K562 (cell line): ENCODE measurements around the gene NRP2. TPM values are rescaled to one million over a fixed set of nuclear protein-coding genes. Genes with fewer than 3 reads are reported as not detected.

Experiments
- ATAC-seq: fragments of 200-7000 bp; cut with Tn5 transposase; 3 replicates; pipeline ENCODE4 v1.9.1; 2020; ENCODE audit warnings: moderate library complexity
- BruUV-seq: library from RNA; stranded (reverse); fragments of 400-500 nt; replicated peaks from 2 replicates; lab custom pipeline; 2021; lab: Mats Ljungman, UMichigan
- CTCF ChIA-PET: fragments of 300-600 bp; formaldehyde crosslinking; extraction: SDS; loops from one replicate; lab custom pipeline; 2021; ENCODE audit warnings: low intra/inter-chr PET ratio; lab: Yijun Ruan, JAX
- POLR2A ChIA-PET: fragments of 300-600, 350-650 bp; sonication (Branson Sonifier 250); formaldehyde crosslinking; extraction: SDS; loops from one replicate; lab custom pipeline; 2021; ENCODE audit warnings: antibody characterized with exemption, inconsistent platforms; lab: Yijun Ruan, JAX
- DNase-seq, 4 experiments: peaks; one replicate each; pipeline versions ENCODE4 v3.0.0 to v3.0.0-alpha.2; 2011 to 2018; ENCODE audit warnings: low spot score in 3 of 4, mixed read lengths in 3 of 4; ENCODE audit errors: extremely low read depth in 1 of 4
- FAIRE-seq: peaks from 2 replicates; lab custom pipeline; 2011; peaks lifted over from hg19 to GRCh38; lab: Jason Lieb, UNC
- H2AFZ ChIP-seq: 2 replicates; pipeline ENCODE4 v1.6.0; 2011; ENCODE audit warnings: low read depth, low read length, control low read depth, inconsistent platforms
- H3K27ac ChIP-seq: fragments of 200-600 bp; 3 replicates; pipeline ENCODE4 v1.8.0; 2011; ENCODE audit warnings: low read depth, mild to moderate bottlenecking, control low read depth, inconsistent platforms, low read length, moderate library complexity, mixed read lengths; ENCODE audit errors: extremely low read depth
- H3K27me3 ChIP-seq, 2 experiments: fragments of 300-600 bp in 1 of 2; 2 replicates in 1 of 2; 3 replicates in 1 of 2; pipeline versions ENCODE4 v1.6.0 to v1.8.0; 2011; ENCODE audit warnings: inconsistent platforms in 2 of 2, low read length in 2 of 2, mild to moderate bottlenecking in 1 of 2, mixed read lengths in 1 of 2, moderate library complexity in 1 of 2; ENCODE audit not compliant: control insufficient read depth in 2 of 2, insufficient read depth in 2 of 2
- H3K36me3 ChIP-seq: fragments of 300-600 bp; 3 replicates; pipeline ENCODE4 v1.8.0; 2011; ENCODE audit warnings: mild to moderate bottlenecking, low read length, inconsistent platforms; ENCODE audit not compliant: control insufficient read depth, insufficient read depth
- H3K4me1 ChIP-seq, 2 experiments: fragments of 200-600 bp in 1 of 2; replicated peaks in 1 of 2; 2 replicates in 1 of 2; 3 replicates in 1 of 2; pipeline versions ENCODE4 v1.5.1 to v1.8.0; 2011; ENCODE audit warnings: inconsistent platforms in 2 of 2, low read length in 2 of 2, mild to moderate bottlenecking in 1 of 2, mixed read lengths in 1 of 2, moderate library complexity in 1 of 2; ENCODE audit not compliant: control insufficient read depth in 2 of 2, insufficient read depth in 2 of 2
- H3K4me2 ChIP-seq: 2 replicates; pipeline ENCODE4 v1.6.1; 2011; ENCODE audit warnings: low read length, control low read depth, inconsistent platforms, mixed read lengths; ENCODE audit not compliant: insufficient read depth
- H3K4me3 ChIP-seq: fragments of 200-600 bp; sonication (generic), shearing (Covaris generic); 2 replicates; pipeline ENCODE4 v1.5.1; 2016; ENCODE audit warnings: control low read depth, inconsistent platforms
- H3K79me2 ChIP-seq: fragments of 200-600 bp; 3 replicates; pipeline ENCODE4 v1.8.0; 2011; ENCODE audit warnings: low read length, inconsistent platforms; ENCODE audit not compliant: control insufficient read depth, insufficient read depth
- H3K9ac ChIP-seq, 2 experiments: 2 replicates each; pipeline versions ENCODE4 v1.6.0 to v1.6.1; 2011; ENCODE audit warnings: low read depth in 2 of 2, low read length in 2 of 2, control low read depth in 1 of 2, inconsistent platforms in 1 of 2, mild to moderate bottlenecking in 1 of 2, mixed read lengths in 1 of 2; ENCODE audit not compliant: insufficient read depth in 1 of 2
- H3K9me1 ChIP-seq: one replicate; pipeline ENCODE4 v1.6.0; 2011; ENCODE audit warnings: inconsistent platforms, mild to moderate bottlenecking, low read length, moderate library complexity; ENCODE audit not compliant: control insufficient read depth, insufficient read depth
- H3K9me3 ChIP-seq: replicated peaks from 2 replicates; pipeline ENCODE4 v1.5.1; 2011; ENCODE audit warnings: low read depth, low read length, inconsistent platforms; ENCODE audit not compliant: control insufficient read depth, insufficient read depth
- H4K20me1 ChIP-seq: replicated peaks from 2 replicates; pipeline ENCODE4 v1.6.1; 2011; ENCODE audit warnings: low read length, inconsistent platforms, mixed read lengths; ENCODE audit not compliant: control insufficient read depth, insufficient read depth
- ATF7 ChIP-seq: fragments of 450-650 bp; IDR thresholded peaks from 2 replicates; pipeline ENCODE4 v1.7.1; 2014; ENCODE audit warnings: mild to moderate bottlenecking, moderate library complexity
- CHD1 ChIP-seq: fragments of 200-600 bp; sonication (generic); IDR thresholded peaks from one replicate; pipeline ENCODE4 v1.6.1; 2012; ENCODE audit warnings: mild to moderate bottlenecking, moderate library complexity, low read length, inconsistent platforms
- DDX20 ChIP-seq: fragments of 450-650 bp; IDR thresholded peaks from 2 replicates; pipeline ENCODE4 v1.6.1; 2016; ENCODE audit warnings: missing genetic modification characterization, low read depth, mild to moderate bottlenecking, missing compliant biosample characterization, moderate library complexity
- ESRRB ChIP-seq: fragments of 250-450 bp; sonication (Bioruptor Pico); IDR thresholded peaks from 2 replicates; pipeline ENCODE4 v1.5.0; 2020; ENCODE audit warnings: mild to moderate bottlenecking, moderate library complexity, borderline replicate concordance
- GABPA ChIP-seq: fragments of 200-800 bp; sonication (Bioruptor generic); conservative IDR thresholded peaks from 2 replicates; pipeline ENCODE4 v1.6.1; 2016; ENCODE audit warnings: low read depth, missing genetic modification characterization, missing compliant biosample characterization
- HLTF ChIP-seq: fragments of 450-650 bp; IDR thresholded peaks from 2 replicates; pipeline ENCODE4 v1.6.1; 2016
- IFI16 ChIP-seq: fragments of 250-450 bp; sonication (Bioruptor Pico); IDR thresholded peaks from 2 replicates; pipeline ENCODE4 v2.1.2; 2022; ENCODE audit warnings: mild to moderate bottlenecking, inconsistent platforms
- MLLT1 ChIP-seq, 2 experiments: fragments of 450-650 bp; IDR thresholded peaks; 2 replicates each; pipeline ENCODE4 v1.6.1; 2016
- NR2C2 ChIP-seq, 2 experiments: fragments of 200-800 bp in 1 of 2; sonication (Bioruptor generic) in 1 of 2; sonication (generic) in 1 of 2; formaldehyde crosslinking in 1 of 2; IDR thresholded peaks; 2 replicates each; pipeline versions ENCODE4 v1.6.1 to v1.8.0; 2016 to 2022; ENCODE audit warnings: mild to moderate bottlenecking in 1 of 2, missing compliant biosample characterization in 1 of 2, missing genetic modification characterization in 1 of 2, missing genetic modification reagents in 1 of 2
- SPI1 ChIP-seq: IDR thresholded peaks from 2 replicates; pipeline ENCODE4 v1.6.1; 2011; ENCODE audit warnings: low read depth, low read length, control low read depth, borderline replicate concordance
- SRSF7 ChIP-seq: fragments of 200-400 bp; formaldehyde crosslinking; optimal IDR thresholded peaks from 2 replicates; pipeline ENCODE3; 2017; ENCODE audit warnings: mild to moderate bottlenecking, low read depth, low read length
- ZBTB26 ChIP-seq: fragments of 450-650 bp; formaldehyde crosslinking; IDR thresholded peaks from 2 replicates; pipeline ENCODE4 v1.4.0; 2022; ENCODE audit warnings: missing genetic modification characterization
- ZBTB8A ChIP-seq: fragments of 450-650 bp; IDR thresholded peaks from 2 replicates; pipeline ENCODE4 v1.6.1; 2018; ENCODE audit warnings: mild to moderate bottlenecking, moderate library complexity; ENCODE audit not compliant: partially characterized antibody
- ZNF655 ChIP-seq: fragments of 250-450 bp; sonication (Bioruptor Pico); IDR thresholded peaks from 2 replicates; pipeline ENCODE4 v1.5.0; 2021
- WGBS: fragments of 100-300 bp; shearing (Covaris generic); methylation state at CpG from one replicate; pipeline ENCODE4 v1.1.6; 2016; ENCODE audit warnings: low coverage, mixed read lengths; ENCODE audit not compliant: insufficient coverage; ENCODE audit errors: missing lambda C conversion rate; 5-methylcytosine and 5-hydroxymethylcytosine counted together
- in situ Hi-C: fragments of 300-500 bp; cut with MboI; formaldehyde crosslinking; loops from 4 replicates; pipeline ENCODE4 v1.15.0; 2018; ENCODE audit warnings: inconsistent platforms, mixed read lengths
- intact Hi-C: fragments of 100-400 bp; cut with micrococcal nuclease; formaldehyde crosslinking; loops from 2 replicates; pipeline ENCODE4 v1.14.2; 2022
- polyA plus RNA-seq, 8 experiments: library from polyadenylated mRNA; depleted of rRNA in 4 of 8; stranded (reverse) in 5 of 8; unstranded in 3 of 8; fragments of >200 nt; fragmentation: Nextera tagmentation in 2 of 8; fragmentation: Illumina TruSeq in 1 of 8; extraction: Ambion mirVana in 2 of 8; extraction: Trizol in 1 of 8; gene quantifications; 2 replicates each; pipeline versions ENCODE4 v1.2.1 to v1.2.3, GENCODE V29; 2011 to 2014; ENCODE audit warnings: inconsistent platforms in 1 of 8, missing spikeins in 1 of 8
- total RNA-seq, 7 experiments: library from RNA; depleted of rRNA in 6 of 7; stranded (reverse); fragments of >200 nt in 6 of 7; fragmentation: Illumina TruSeq in 2 of 7; extraction: Trizol in 2 of 7; gene quantifications; 2 replicates each; pipeline versions ENCODE4 v1.2.1 to v1.2.3, GENCODE V29; 2011 to 2021; ENCODE audit warnings: low replicate concordance in 1 of 7

NRP2 gene
- total and polyA plus RNA-seq, 9 of the 15 experiments (the other 6 are each of a cell fraction or from before 2014, with no cell fraction given), result 0.05 to 0.31 (median 0.15) TPM; not detected in 5

GRCh38 chr2:205698286-205699268 is 16.3 kb downstream of the NRP2 start (continued):
- TF ChIP-seq MLLT1 (IDR thresholded peaks at IDR 0.05), result no peak

GRCh38 chr2:205699515-205700289 is 17.4 kb downstream of the NRP2 start:
- BruUV-seq, result no TSS peak
- H3K36me3 ChIP-seq, result no peaks in the 10 kb centered on the region
- no peaks in the 10 kb centered on the region for H4K20me1 ChIP-seq
- FAIRE-seq (no peak), DNase-seq (no peak), ATAC-seq (no peak)
- H3K27me3 ChIP-seq, result peaks cover 0 to 4% of the 10 kb centered on the region in 2 experiments; a peak in 1 of 5 replicates
- intact Hi-C loops (no loop called here), in situ Hi-C loops (loop anchor here (25.0 kb wide), 1 partner anchor 1437 kb away; no protein-coding TSS in a partner anchor)
- no peaks in the 10 kb centered on the region for H3K9me1 ChIP-seq
- no peaks in the 10 kb centered on the region for H3K9me3 ChIP-seq
- H3K4me1 ChIP-seq, result no peaks in the 10 kb centered on the region
- no peak overlapping the region for H3K9ac ChIP-seq
- ChIA-PET POLR2A (no interaction called here), CTCF (no interaction called here)
- no peak overlapping the region for H3K27ac ChIP-seq
- no peak overlapping the region for H2AFZ ChIP-seq
- no peak overlapping the region for H3K4me2 ChIP-seq
- 0% methylated on average over 4 of the region's 4 CpGs for WGBS
- H3K79me2 ChIP-seq, result no peaks in the 10 kb centered on the region
- no peak overlapping the region for H3K4me3 ChIP-seq
- no peak for TF ChIP-seq ZNF655
- TF ChIP-seq GABPA (tag), result 0 out of 2 replicates have a peak, but pooled peaks have one; percentile 21
- TF ChIP-seq SPI1, result peak; percentile 90
- TF ChIP-seq NR2C2 (CRISPR knock-in tag; IDR thresholded peaks at IDR 0.05), result no peak
- peak; percentile 45; the same call in 1 of the 2 replicates for TF ChIP-seq NR2C2 (tag; IDR thresholded peaks at IDR 0.05)
- no peak for TF ChIP-seq IFI16 (CRISPR knock-in tag)
- no peak for TF ChIP-seq ESRRB (CRISPR knock-in tag)
- TF ChIP-seq DDX20 (tag), result no peak
- no peak for TF ChIP-seq ZBTB8A
- peak; percentile 29; the same call in 1 of the 2 replicates for TF ChIP-seq ATF7
- TF ChIP-seq CHD1, result no peak
- TF ChIP-seq ZBTB26 (CRISPR knock-in tag), result no peak
- no peak for TF ChIP-seq HLTF
- no peak for TF ChIP-seq SRSF7
